GM21367 (cell line): Measurements from ENCODE around the gene GOLGA1.
"Not testable (repeated sequence)": the region's sequence is repeated elsewhere in the genome, so short reads cannot be mapped to it uniquely, and the experiment has no call there.

Experiments used
- ATAC-seq: cut with Tn5 transposase; IDR thresholded peaks from one replicate; pipeline ENCODE4 v1.9.1; 2021; ENCODE audit not compliant: unreplicated experiment

GOLGA1 gene

DNA sequence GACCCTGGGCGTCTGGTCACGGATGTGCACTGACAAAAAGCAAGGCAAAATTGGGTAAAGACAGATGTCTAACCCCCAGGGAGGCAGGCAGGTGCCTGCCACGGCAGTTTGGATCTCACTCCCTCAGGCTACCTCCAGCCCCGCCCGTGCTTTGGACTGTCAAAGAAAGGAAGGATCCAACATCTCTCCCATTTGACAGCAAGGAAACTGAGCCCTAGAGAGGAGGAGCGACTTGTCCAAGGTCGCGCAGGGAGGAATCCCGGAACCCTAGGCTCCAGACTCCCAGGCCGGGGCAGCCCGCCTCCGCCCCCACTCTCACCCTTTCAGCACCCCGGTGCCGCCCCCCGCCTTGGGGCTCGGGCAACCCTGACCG is 376 bp downstream of the GOLGA1 start:
- ATAC-seq, result peak; percentile 19

DNA sequence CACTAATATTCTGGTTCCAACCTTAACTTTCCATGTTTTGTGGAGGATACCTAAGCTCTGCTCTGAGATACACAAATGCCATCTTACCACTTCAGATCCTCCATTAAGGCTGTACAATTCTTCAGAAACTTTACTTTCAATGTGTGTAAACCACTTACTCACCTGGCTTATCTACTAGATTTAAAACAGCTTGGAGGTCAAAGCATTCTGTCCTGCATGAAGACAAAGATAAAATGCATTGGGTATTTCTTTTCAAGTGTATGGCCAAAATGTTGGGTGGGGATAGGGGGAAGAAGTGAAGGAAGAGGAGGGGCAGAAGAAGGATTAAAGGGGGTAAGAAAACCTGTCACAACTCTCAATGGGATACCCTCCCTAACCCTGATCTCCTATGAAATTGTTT is 939 bp downstream of the GOLGA1 start:
- ATAC-seq, result no peak

DNA sequence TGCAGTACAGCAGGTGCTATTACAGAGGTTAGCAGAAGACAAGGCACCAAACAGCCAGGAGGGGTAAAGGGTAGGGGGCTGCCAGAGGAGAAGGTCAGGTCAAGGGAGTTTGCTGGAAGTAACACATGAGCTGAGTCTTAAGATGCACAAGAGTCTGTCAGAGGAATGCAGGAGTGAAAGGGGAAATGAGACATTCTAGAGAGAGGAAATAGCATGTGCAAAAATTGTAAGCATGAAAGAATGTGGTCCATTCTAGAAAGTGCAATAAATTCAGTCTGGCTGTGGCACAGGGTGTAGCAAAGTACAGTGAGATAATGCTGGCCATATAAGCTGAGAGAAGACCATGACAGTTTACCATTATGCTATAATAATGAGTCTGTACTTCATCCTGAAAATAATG is 6.6 kb downstream of the GOLGA1 start:
- ATAC-seq, result no peak

- no peak for ATAC-seq
These were observed 8.6 kb downstream of the GOLGA1 start for GRCh38 chr9:124932333-124932732.

DNA sequence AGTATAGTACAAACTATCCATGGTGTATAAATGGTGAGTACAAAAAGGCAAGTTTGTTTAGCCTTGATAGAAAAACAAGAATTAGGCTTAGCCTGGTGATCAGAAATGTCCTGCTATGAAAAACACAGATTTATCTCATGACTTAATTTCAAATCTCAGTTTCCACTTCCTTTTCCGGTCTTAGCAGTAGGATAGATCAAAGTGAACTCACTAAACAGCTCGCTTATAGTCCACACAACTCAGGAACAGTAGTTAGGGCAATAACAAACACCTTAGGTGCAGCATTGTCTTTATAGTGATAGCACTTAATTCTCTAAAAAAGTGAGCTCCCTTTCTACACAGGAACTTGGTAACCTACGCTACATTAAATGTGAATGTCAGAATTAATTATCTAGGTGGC is 11.4 kb downstream of the GOLGA1 start:
- ATAC-seq, result no peak

DNA sequence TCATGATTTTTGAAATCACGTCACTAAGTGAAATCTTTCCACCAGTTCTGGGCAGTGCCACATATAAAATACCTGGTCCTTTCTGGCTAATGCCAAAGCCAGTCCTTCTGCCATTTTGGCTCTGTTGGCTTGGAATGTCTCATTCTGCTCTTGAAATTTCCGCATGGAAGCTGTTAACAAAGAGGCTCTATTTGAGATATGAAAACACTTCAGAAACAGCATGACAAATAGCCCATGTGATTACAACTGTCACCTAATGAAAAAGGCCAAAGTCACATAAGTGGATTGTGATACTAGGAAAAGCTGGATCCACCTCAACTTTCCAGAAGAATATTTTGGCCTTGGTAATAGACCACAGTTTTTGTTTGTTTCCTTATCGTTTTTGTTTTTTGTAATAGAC is 12.8 kb downstream of the GOLGA1 start:
- no peak for ATAC-seq

- not testable (repeated sequence) for ATAC-seq
These were observed 20.5 kb downstream of the GOLGA1 start for GRCh38 chr9:124920394-124920793.

DNA sequence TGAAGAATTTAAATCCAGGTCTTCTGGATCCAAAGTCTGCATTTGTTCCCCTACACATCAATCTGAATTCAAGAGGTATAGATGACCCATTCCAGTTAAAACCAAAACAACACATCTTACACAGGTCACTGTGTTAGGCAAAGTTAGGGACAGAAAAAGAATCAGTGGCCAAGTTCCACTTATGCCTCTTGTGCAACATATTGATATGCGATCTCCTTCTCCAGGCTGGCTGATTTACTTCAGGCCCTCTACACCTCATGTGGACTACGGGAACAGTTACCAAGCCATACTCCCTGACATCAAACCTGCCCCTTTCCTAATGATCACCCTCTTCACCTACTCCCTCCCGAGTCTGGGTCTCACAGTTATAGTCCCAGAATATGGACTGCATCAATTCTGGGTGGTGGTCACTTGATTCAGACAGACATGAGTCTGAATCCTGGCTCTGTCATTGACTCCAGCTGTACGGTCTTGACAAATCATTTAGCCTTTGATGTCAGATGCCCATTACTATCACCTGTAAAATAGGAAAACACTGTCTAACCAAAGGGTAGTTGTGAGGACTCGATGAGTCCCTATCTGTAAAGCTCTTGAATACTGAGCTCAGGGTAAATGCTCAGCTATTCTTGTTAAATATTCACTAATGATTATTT is 26.0 kb downstream of the GOLGA1 start:
- no peak for ATAC-seq

DNA sequence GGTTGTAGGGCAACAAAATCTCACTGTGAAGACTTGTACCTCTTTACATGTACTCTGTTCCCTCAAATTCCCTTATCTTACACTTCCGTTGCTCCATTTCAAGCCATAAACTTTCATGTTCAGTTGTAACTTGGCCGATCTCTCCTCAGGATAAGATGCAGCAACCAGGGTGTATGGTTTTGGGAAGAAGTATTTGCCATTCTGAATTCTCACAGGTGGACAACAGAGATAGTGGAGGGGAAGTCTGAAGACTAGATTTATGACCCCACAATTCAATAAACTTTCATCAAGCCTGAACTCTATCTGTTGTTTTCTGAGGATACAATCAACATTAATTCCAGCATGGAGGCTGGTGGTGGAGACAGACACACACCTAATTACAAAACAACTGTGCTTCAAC is 27.5 kb downstream of the GOLGA1 start:
- ATAC-seq, result no peak

GRCh38 chr9:124911766-124912165 is 29.1 kb downstream of the GOLGA1 start:
- ATAC-seq, result no peak

DNA sequence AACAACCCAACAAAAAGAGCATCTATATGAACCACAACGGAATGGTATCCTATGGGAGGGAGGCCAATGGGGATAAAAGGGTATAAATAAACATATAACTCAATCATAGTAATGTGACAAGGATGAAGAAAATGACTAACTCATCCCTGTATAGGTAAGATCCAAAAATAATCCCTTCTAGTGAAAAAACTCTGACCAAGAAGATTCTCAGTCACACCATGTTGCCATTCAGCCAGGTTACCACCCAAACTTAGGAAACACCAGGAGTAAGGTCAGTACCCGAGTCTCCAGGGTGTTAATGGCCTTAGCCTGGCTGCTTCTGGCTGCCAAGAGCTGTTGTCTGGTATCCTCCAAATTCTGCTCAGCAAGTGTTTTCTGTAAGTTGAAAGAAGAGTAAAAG is 32.8 kb downstream of the GOLGA1 start:
- no peak for ATAC-seq

DNA sequence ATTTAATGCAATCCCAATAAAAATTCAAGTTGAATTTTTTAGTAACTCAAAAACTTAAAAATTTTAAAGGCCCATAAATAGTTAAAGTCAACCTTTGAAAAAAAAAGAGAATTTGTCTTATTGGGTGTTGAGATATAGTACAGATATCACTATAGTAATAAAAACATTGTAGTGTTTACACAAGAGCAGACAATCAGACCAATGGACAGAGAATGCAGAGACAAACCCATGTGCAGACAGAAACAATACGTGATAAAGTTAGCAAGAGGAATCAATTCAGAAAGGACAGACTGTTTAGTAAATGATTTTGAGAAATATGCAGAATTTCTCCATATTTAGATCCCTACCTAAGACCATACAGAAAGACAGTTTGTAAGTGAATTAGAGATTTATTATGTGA is 33.9 kb downstream of the GOLGA1 start:
- no peak for ATAC-seq

- no peak for ATAC-seq
These were observed 41.0 kb downstream of the GOLGA1 start for GRCh38 chr9:124899845-124900244.

GRCh38 chr9:124897570-124898460 is 43.1 kb downstream of the GOLGA1 start:
- ATAC-seq, result no peak

GRCh38 chr9:124894741-124895170 is 46.1 kb downstream of the GOLGA1 start:
- ATAC-seq, result no peak

GRCh38 chr9:124894035-124894740 is 46.7 kb downstream of the GOLGA1 start:
- no peak for ATAC-seq

DNA sequence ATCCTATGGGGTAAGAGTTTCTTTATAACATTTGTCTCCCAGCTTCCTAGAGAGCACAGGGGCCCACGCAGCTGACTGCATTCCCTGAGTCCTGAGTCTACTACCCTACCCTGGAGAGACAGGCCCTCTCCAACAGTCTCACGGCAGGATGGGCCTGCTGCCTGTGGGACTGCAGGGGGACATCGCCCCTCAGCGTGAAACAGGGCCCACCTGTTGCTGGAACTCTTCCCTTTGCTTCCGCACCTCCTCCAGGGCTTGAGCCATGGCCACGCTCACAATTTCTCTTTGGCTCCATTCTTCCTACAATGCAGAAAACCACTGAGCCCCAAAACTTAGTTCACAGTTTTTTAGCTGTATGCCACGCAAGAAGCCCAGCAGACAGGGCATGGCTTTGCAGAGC is 50.7 kb downstream of the GOLGA1 start:
- ATAC-seq, result no peak

GRCh38 chr9:124889006-124889405 is 51.9 kb downstream of the GOLGA1 start:
- no peak for ATAC-seq

DNA sequence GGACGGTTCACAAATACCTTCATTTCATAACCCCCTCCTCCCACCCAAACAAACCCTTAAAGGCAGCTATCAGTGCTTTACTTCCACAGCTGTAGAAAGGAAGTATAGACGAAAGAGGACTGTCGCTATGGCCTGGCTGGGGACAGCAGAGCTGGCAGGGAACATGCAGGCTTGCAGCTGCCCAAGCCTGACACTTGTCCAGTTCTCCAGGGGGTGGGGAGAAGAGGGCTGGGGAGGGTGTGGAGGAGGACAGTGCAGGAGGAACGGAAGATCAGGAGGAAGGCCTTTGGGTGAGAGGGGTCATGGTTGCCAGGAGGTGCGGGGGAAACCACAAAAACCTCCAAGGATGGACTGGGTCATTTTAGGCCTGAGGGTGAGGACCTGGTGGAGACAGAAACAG is 53.1 kb downstream of the GOLGA1 start:
- ATAC-seq, result no peak

DNA sequence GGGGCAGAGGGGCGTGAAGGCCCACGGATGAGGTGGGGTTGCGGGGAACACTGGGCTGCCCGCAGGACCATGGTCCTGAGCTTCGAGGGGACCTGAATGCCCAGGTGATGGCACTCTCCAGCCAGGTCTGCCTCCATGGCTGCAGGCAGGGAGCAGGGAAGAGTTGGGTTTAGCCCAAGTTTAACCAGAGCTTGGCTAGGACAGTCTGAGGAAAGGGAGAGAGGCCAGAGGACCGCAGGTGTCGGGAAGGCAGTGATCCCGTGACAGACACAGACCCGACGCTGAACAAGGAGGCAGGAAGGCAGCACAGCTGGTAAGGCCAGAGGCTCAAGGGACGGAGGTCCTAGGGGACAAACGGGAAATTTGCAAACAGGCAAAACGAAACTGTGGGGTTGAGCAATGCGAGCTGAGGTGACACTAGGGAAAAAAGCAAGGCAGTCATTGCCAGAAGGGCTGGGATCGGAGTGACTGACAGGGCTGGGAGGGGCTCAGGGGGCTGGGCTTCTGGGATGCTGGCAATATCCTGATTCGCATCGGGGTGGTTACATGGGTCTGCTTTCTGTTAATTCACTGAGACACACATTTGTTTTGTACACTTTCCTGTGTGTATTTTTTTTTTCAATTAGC is 53.9 kb downstream of the GOLGA1 start:
- no peak for ATAC-seq

GRCh38 chr9:124886461-124886860 is 54.4 kb downstream of the GOLGA1 start:
- no peak for ATAC-seq
